Upper lobe of left lung (tissue), 6 donors: ENCODE data around the gene PDGFC. TPM values are rescaled to one million over a fixed set of nuclear protein-coding genes. Genes with fewer than 3 reads are reported as not detected.

Experiments used
- ATAC-seq, 2 donors: fragments of 200-7000 bp; cut with Tn5 transposase; one replicate each; pipeline ENCODE4 v1.9.1; 2022; ENCODE audit warnings: mild to moderate bottlenecking in 2 of 2, moderate library complexity in 2 of 2; ENCODE audit not compliant: low FRiP score in 2 of 2
- DNase-seq, 2 donors: peaks; one replicate each; pipeline ENCODE4 v3.0.0-alpha.2; 2019 to 2020
- H3K27ac ChIP-seq, 4 donors: fragments of 200-600 bp; sonication (generic); one replicate each; pipeline ENCODE4 v1.5.1; 2016 to 2019
- H3K27me3 ChIP-seq, 4 donors: fragments of 200-600 bp; sonication (generic); one replicate each; pipeline ENCODE4 v1.5.1; 2017 to 2019
- H3K36me3 ChIP-seq, 4 donors: fragments of 200-600 bp; sonication (generic); one replicate each; pipeline ENCODE4 v1.5.1; 2016 to 2019
- H3K4me1 ChIP-seq, 4 donors: fragments of 200-600 bp; sonication (generic); one replicate each; pipeline ENCODE4 v1.5.1; 2018 to 2019
- H3K4me3 ChIP-seq, 4 donors: fragments of 200-600 bp; sonication (generic); one replicate each; pipeline ENCODE4 v1.5.1; 2017 to 2019; ENCODE audit warnings: mild to moderate bottlenecking in 2 of 4, moderate library complexity in 1 of 4
- H3K9me3 ChIP-seq, 4 donors: fragments of 200-600 bp; sonication (generic); one replicate each; pipeline ENCODE4 v1.5.1; 2018 to 2019
- CTCF ChIP-seq, 6 experiments: fragments of 450-650 bp in 4 of 6; fragments of 200-600 bp in 2 of 6; sonication (generic) in 2 of 6; IDR thresholded peaks; one replicate each; pipeline ENCODE4 v1.5.1; 2016 to 2019; ENCODE audit warnings: antibody characterized with exemption in 6 of 6
- EP300 ChIP-seq, 4 donors: sonication (generic); formaldehyde crosslinking; IDR thresholded peaks; one replicate each; pipeline ENCODE4 v1.5.1; 2017; ENCODE audit warnings: antibody characterized with exemption in 4 of 4, control low read depth in 2 of 4
- POLR2A ChIP-seq, 4 donors: fragments of 450-650 bp; IDR thresholded peaks; one replicate each; pipeline ENCODE4 v1.5.1; 2016 to 2017; ENCODE audit warnings: antibody characterized with exemption in 4 of 4, mild to moderate bottlenecking in 2 of 4
- POLR2AphosphoS5 ChIP-seq, 2 donors: sonication (generic); formaldehyde crosslinking; IDR thresholded peaks; one replicate each; pipeline ENCODE4 v1.5.1; 2017; ENCODE audit warnings: antibody characterized with exemption in 2 of 2
- WGBS, 2 donors: methylation state at CpG; one replicate each; pipeline ENCODE4 v1.1.5; 2017 to 2018; 5-methylcytosine and 5-hydroxymethylcytosine counted together
- total RNA-seq, 6 donors: library from RNA; depleted of rRNA in 4 of 6; stranded (reverse); fragments of >200 nt in 4 of 6; gene quantifications; one replicate each; pipeline versions ENCODE4 v1.1.0 to v1.2.1, GENCODE V29; 2016 to 2021
- donor health status: DM: no; HTN: no; CAD: no; lungs with moderate emphysema.
- donor health status: DM: no; HTN: yes; CAD: no; lungs with severe emphysema.

PDGFC gene
- total RNA-seq, 6 donors from 2014 or later: 14.4 to 39.9 (median 28.5) TPM

GRCh38 chr4:156923525-156923924, 48.1 kb downstream of the PDGFC start:
- Histone ChIP-seq H3K27ac (no peak overlapping the region), H3K4me3 (no peak overlapping the region), H3K36me3 (no peaks in the 10 kb centered on the region), H3K27me3 (no peaks in the 10 kb centered on the region), H3K4me1 (no peaks in the 10 kb centered on the region), H3K9me3 (peaks cover 0 to 3% (median 0%) of the 10 kb centered on the region in 4 donors)
- TF ChIP-seq EP300 (IDR thresholded peaks at IDR 0.05) (no peak), CTCF (IDR thresholded peaks at IDR 0.05) (no peak), POLR2A (IDR thresholded peaks at IDR 0.05) (no peak), POLR2AphosphoS5 (IDR thresholded peaks at IDR 0.05) (no peak)
- no peak for DNase-seq
- ATAC-seq: no peak
- 58 to 78% methylated on average over 1 of the region's 1 CpG for WGBS, 2 donors

DNA sequence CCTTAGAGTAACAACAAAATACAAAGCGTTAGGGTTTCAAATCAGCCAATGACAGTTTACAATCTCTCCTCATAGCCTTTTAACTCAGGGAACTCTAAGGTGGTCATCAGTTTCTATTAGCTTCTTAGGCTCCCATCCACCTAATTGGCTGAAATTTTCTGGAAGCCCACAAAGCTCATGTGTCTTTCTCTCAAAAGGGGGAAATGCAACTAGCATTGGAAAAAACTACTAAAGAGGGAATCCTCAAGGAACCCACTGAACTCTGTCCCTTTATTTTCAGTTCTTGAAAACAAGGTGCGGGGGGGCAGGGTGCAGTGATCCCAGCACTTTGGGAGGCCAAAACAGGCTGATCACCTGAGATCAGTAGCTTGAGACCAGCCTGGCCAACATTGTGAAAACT, 56.4 kb downstream of the PDGFC start:
- no peaks in the 10 kb centered on the region for H3K36me3 ChIP-seq
- H3K27ac ChIP-seq: no peak overlapping the region
- H3K4me3 ChIP-seq: no peak overlapping the region
- no peaks in the 10 kb centered on the region for H3K4me1 ChIP-seq
- WGBS, 2 donors: 85% methylated on average over 2 of the region's 2 CpGs
- H3K9me3 ChIP-seq: peaks cover 0 to 3% (median 0%) of the 10 kb centered on the region in 4 donors
- TF ChIP-seq CTCF (IDR thresholded peaks at IDR 0.05): no peak
- no peak for ATAC-seq
- DNase-seq: no peak
- no peaks in the 10 kb centered on the region for H3K27me3 ChIP-seq

DNA sequence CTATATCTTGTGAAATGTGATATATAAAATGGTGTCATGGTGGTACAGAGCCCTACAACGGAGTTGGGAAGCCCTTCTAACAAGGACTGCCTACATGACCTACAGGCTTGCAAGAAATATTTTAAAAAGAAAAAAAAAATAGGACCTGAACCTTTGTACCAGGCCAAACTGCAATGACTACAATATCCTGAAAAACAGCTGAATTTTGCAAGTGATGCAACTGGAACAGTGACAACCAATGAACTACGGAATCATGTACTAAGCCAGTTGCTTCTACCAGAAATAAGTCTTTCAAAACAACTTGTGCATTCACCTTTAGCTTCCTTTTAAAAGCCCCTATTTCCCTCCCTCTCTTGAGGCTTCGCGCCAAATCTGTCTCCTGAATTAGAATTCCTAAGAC, 58.4 kb downstream of the PDGFC start:
- Histone ChIP-seq H3K4me3 (no peak overlapping the region), H3K27me3 (no peaks in the 10 kb centered on the region), H3K27ac (no peak overlapping the region), H3K36me3 (no peaks in the 10 kb centered on the region), H3K4me1 (no peaks in the 10 kb centered on the region), H3K9me3 (peaks cover 0 to 3% (median 0%) of the 10 kb centered on the region in 4 donors)
- DNase-seq: no peak
- 88 to 90% methylated on average over 4 of the region's 4 CpGs for WGBS, 2 donors
- no peak for TF ChIP-seq POLR2A (IDR thresholded peaks at IDR 0.05)
- TF ChIP-seq CTCF (IDR thresholded peaks at IDR 0.05): no peak
- no peak for TF ChIP-seq EP300 (IDR thresholded peaks at IDR 0.05)
- TF ChIP-seq POLR2AphosphoS5 (IDR thresholded peaks at IDR 0.05): no peak
- ATAC-seq: no peak

- no peak overlapping the region for H3K27ac ChIP-seq
- no peak for ATAC-seq
These were observed 62.6 kb downstream of the PDGFC start for GRCh38 chr4:156909010-156909409.

More at GRCh38 chr4:156909010-156909409, 62.6 kb downstream of the PDGFC start:
- DNase-seq: no peak
- WGBS, 2 donors: 56 to 59% methylated on average over 2 of the region's 2 CpGs
- H3K9me3 ChIP-seq: peaks cover 0 to 1% (median 0%) of the 10 kb centered on the region in 4 donors
- no peak overlapping the region for H3K4me3 ChIP-seq
- no peaks in the 10 kb centered on the region for H3K27me3 ChIP-seq
- no peaks in the 10 kb centered on the region for H3K4me1 ChIP-seq
- H3K36me3 ChIP-seq: no peaks in the 10 kb centered on the region
- TF ChIP-seq EP300 (IDR thresholded peaks at IDR 0.05) (no peak), CTCF (IDR thresholded peaks at IDR 0.05) (no peak), POLR2A (IDR thresholded peaks at IDR 0.05) (no peak), POLR2AphosphoS5 (IDR thresholded peaks at IDR 0.05) (no peak)
